K562 (cell line): ENCODE results near the gene COL5A3. TPM values are rescaled to one million over a fixed set of nuclear protein-coding genes. Genes with fewer than 3 reads are reported as not detected.
A peak's percentile ranks its signal among the peaks of the same experiment; 100 is the strongest.

Source experiments
- ATAC-seq: fragments of 200-7000 bp; cut with Tn5 transposase; 3 replicates; pipeline ENCODE4 v1.9.1; 2020; ENCODE audit warnings: moderate library complexity
- BruUV-seq: library from RNA; stranded (reverse); fragments of 400-500 nt; replicated peaks from 2 replicates; lab custom pipeline; 2021; lab: Mats Ljungman, UMichigan
- CTCF ChIA-PET: fragments of 300-600 bp; formaldehyde crosslinking; extraction: SDS; loops from one replicate; lab custom pipeline; 2021; ENCODE audit warnings: low intra/inter-chr PET ratio; lab: Yijun Ruan, JAX
- POLR2A ChIA-PET: fragments of 300-600, 350-650 bp; sonication (Branson Sonifier 250); formaldehyde crosslinking; extraction: SDS; loops from one replicate; lab custom pipeline; 2021; ENCODE audit warnings: antibody characterized with exemption, inconsistent platforms; lab: Yijun Ruan, JAX
- DNase-seq, 4 experiments: peaks; one replicate each; pipeline versions ENCODE4 v3.0.0 to v3.0.0-alpha.2; 2011 to 2018; ENCODE audit warnings: low spot score in 3 of 4, mixed read lengths in 3 of 4; ENCODE audit errors: extremely low read depth in 1 of 4
- FAIRE-seq: peaks from 2 replicates; lab custom pipeline; 2011; peaks lifted over from hg19 to GRCh38; lab: Jason Lieb, UNC
- H2AFZ ChIP-seq: 2 replicates; pipeline ENCODE4 v1.6.0; 2011; ENCODE audit warnings: low read depth, low read length, control low read depth, inconsistent platforms
- H3K27ac ChIP-seq: fragments of 200-600 bp; 3 replicates; pipeline ENCODE4 v1.8.0; 2011; ENCODE audit warnings: low read depth, mild to moderate bottlenecking, control low read depth, inconsistent platforms, low read length, moderate library complexity, mixed read lengths; ENCODE audit errors: extremely low read depth
- H3K27me3 ChIP-seq, 2 experiments: fragments of 300-600 bp in 1 of 2; 2 replicates in 1 of 2; 3 replicates in 1 of 2; pipeline versions ENCODE4 v1.6.0 to v1.8.0; 2011; ENCODE audit warnings: inconsistent platforms in 2 of 2, low read length in 2 of 2, mild to moderate bottlenecking in 1 of 2, mixed read lengths in 1 of 2, moderate library complexity in 1 of 2; ENCODE audit not compliant: control insufficient read depth in 2 of 2, insufficient read depth in 2 of 2
- H3K36me3 ChIP-seq: fragments of 300-600 bp; 3 replicates; pipeline ENCODE4 v1.8.0; 2011; ENCODE audit warnings: mild to moderate bottlenecking, low read length, inconsistent platforms; ENCODE audit not compliant: control insufficient read depth, insufficient read depth
- H3K4me1 ChIP-seq, 2 experiments: fragments of 200-600 bp in 1 of 2; replicated peaks in 1 of 2; 2 replicates in 1 of 2; 3 replicates in 1 of 2; pipeline versions ENCODE4 v1.5.1 to v1.8.0; 2011; ENCODE audit warnings: inconsistent platforms in 2 of 2, low read length in 2 of 2, mild to moderate bottlenecking in 1 of 2, mixed read lengths in 1 of 2, moderate library complexity in 1 of 2; ENCODE audit not compliant: control insufficient read depth in 2 of 2, insufficient read depth in 2 of 2
- H3K4me2 ChIP-seq: 2 replicates; pipeline ENCODE4 v1.6.1; 2011; ENCODE audit warnings: low read length, control low read depth, inconsistent platforms, mixed read lengths; ENCODE audit not compliant: insufficient read depth
- H3K4me3 ChIP-seq: fragments of 200-600 bp; sonication (generic), shearing (Covaris generic); 2 replicates; pipeline ENCODE4 v1.5.1; 2016; ENCODE audit warnings: control low read depth, inconsistent platforms
- H3K79me2 ChIP-seq: fragments of 200-600 bp; 3 replicates; pipeline ENCODE4 v1.8.0; 2011; ENCODE audit warnings: low read length, inconsistent platforms; ENCODE audit not compliant: control insufficient read depth, insufficient read depth
- H3K9ac ChIP-seq, 2 experiments: 2 replicates each; pipeline versions ENCODE4 v1.6.0 to v1.6.1; 2011; ENCODE audit warnings: low read depth in 2 of 2, low read length in 2 of 2, control low read depth in 1 of 2, inconsistent platforms in 1 of 2, mild to moderate bottlenecking in 1 of 2, mixed read lengths in 1 of 2; ENCODE audit not compliant: insufficient read depth in 1 of 2
- H3K9me1 ChIP-seq: one replicate; pipeline ENCODE4 v1.6.0; 2011; ENCODE audit warnings: inconsistent platforms, mild to moderate bottlenecking, low read length, moderate library complexity; ENCODE audit not compliant: control insufficient read depth, insufficient read depth
- H3K9me3 ChIP-seq: replicated peaks from 2 replicates; pipeline ENCODE4 v1.5.1; 2011; ENCODE audit warnings: low read depth, low read length, inconsistent platforms; ENCODE audit not compliant: control insufficient read depth, insufficient read depth
- H4K20me1 ChIP-seq: replicated peaks from 2 replicates; pipeline ENCODE4 v1.6.1; 2011; ENCODE audit warnings: low read length, inconsistent platforms, mixed read lengths; ENCODE audit not compliant: control insufficient read depth, insufficient read depth
- CSDE1 ChIP-seq, 2 experiments: fragments of 450-650 bp; IDR thresholded peaks; 2 replicates each; pipeline ENCODE4 v1.6.1; 2016; ENCODE audit warnings: mild to moderate bottlenecking in 1 of 2
- HSF4 ChIP-seq: fragments of 250-450 bp; sonication (Bioruptor Pico); IDR thresholded peaks from 2 replicates; pipeline ENCODE4 v2.1.2; 2022; ENCODE audit warnings: mild to moderate bottlenecking, moderate library complexity, borderline replicate concordance
- KAT2B ChIP-seq: IDR thresholded peaks from one replicate; pipeline ENCODE4 v1.6.1; 2012; ENCODE audit warnings: low read depth, mild to moderate bottlenecking, control low read depth, inconsistent platforms, low read length, moderate library complexity
- NBN ChIP-seq: fragments of 450-650 bp; IDR thresholded peaks from 2 replicates; pipeline ENCODE4 v1.6.1; 2016; ENCODE audit warnings: low read depth, mild to moderate bottlenecking
- NFATC3 ChIP-seq: fragments of 450-650 bp; IDR thresholded peaks from 2 replicates; pipeline ENCODE4 v1.6.1; 2017; ENCODE audit warnings: mild to moderate bottlenecking
- NFRKB ChIP-seq: fragments of 450-650 bp; IDR thresholded peaks from 2 replicates; pipeline ENCODE4 v1.6.1; 2016; ENCODE audit warnings: low read depth
- ZNF232 ChIP-seq: sonication (generic); formaldehyde crosslinking; IDR thresholded peaks from 2 replicates; pipeline ENCODE4 v1.8.0; 2022; ENCODE audit warnings: mild to moderate bottlenecking, missing genetic modification reagents
- WGBS: fragments of 100-300 bp; shearing (Covaris generic); methylation state at CpG from one replicate; pipeline ENCODE4 v1.1.6; 2016; ENCODE audit warnings: low coverage, mixed read lengths; ENCODE audit not compliant: insufficient coverage; ENCODE audit errors: missing lambda C conversion rate; 5-methylcytosine and 5-hydroxymethylcytosine counted together
- in situ Hi-C: fragments of 300-500 bp; cut with MboI; formaldehyde crosslinking; loops from 4 replicates; pipeline ENCODE4 v1.15.0; 2018; ENCODE audit warnings: inconsistent platforms, mixed read lengths
- intact Hi-C: fragments of 100-400 bp; cut with micrococcal nuclease; formaldehyde crosslinking; loops from 2 replicates; pipeline ENCODE4 v1.14.2; 2022
- polyA plus RNA-seq, 8 experiments: library from polyadenylated mRNA; depleted of rRNA in 4 of 8; stranded (reverse) in 5 of 8; unstranded in 3 of 8; fragments of >200 nt; fragmentation: Nextera tagmentation in 2 of 8; fragmentation: Illumina TruSeq in 1 of 8; extraction: Ambion mirVana in 2 of 8; extraction: Trizol in 1 of 8; gene quantifications; 2 replicates each; pipeline versions ENCODE4 v1.2.1 to v1.2.3, GENCODE V29; 2011 to 2014; ENCODE audit warnings: inconsistent platforms in 1 of 8, missing spikeins in 1 of 8
- total RNA-seq, 7 experiments: library from RNA; depleted of rRNA in 6 of 7; stranded (reverse); fragments of >200 nt in 6 of 7; fragmentation: Illumina TruSeq in 2 of 7; extraction: Trizol in 2 of 7; gene quantifications; 2 replicates each; pipeline versions ENCODE4 v1.2.1 to v1.2.3, GENCODE V29; 2011 to 2021; ENCODE audit warnings: low replicate concordance in 1 of 7
- TF ChIP-seq, protein P1 (sequence below): fragments of 250-450 bp; sonication (Bioruptor Pico); IDR thresholded peaks from 2 replicates; pipeline ENCODE4 v1.8.0; 2021; ENCODE audit warnings: moderate library complexity, mild to moderate bottlenecking, inconsistent platforms

COL5A3 gene
- total and polyA plus RNA-seq, 9 of the 15 experiments (the other 6 are each of a cell fraction or from before 2014, with no cell fraction given) = 0.01 to 0.02 TPM; not detected in 7

DNA sequence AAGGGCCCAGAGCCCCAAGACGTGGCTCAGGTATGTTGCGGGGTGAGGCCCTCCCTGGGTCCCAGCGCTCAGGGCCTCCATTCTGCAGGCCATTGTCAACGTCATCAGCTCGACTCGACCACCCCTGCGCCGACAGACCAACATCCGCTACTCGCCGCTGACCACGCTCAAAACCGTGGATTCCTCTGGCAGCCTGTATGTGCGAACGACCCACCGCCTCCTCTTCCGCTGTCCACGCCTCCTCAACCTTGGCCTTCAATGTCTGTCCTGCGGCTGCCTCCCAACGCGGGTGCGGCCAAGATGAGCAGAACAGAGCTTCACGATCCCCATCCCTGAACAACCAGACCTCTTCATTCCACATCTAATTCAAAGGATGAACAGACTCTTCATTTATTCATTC is 11.1 kb upstream of the COL5A3 start:
- DNase-seq (no peak), ATAC-seq (no peak), FAIRE-seq (no peak)
- intact Hi-C loops (no loop called here), in situ Hi-C loops (loop anchor here (10.0 kb wide), 1 partner anchor 87 kb away; the partner anchor contains the start of gene OLFM2)
- Histone ChIP-seq H2AFZ (no peak overlapping the region), H3K4me2 (no peak overlapping the region), H4K20me1 (no peaks in the 10 kb centered on the region; the same call in 1 of the 2 replicates), H3K36me3 (no peaks in the 10 kb centered on the region), H3K27me3 (peaks cover 14 to 41% of the 10 kb centered on the region in 2 experiments; a peak in 4 of 5 replicates), H3K79me2 (no peaks in the 10 kb centered on the region), H3K4me1 (peaks cover 0 to 4% of the 10 kb centered on the region in 2 experiments; a peak in 1 of 5 replicates), H3K9me3 (no peaks in the 10 kb centered on the region), H3K9ac (peak overlapping the region in 1 of 2 experiments; percentile 28; a peak in 1 of 4 replicates), H3K4me3 (no peak overlapping the region), H3K27ac (no peak overlapping the region), H3K9me1 (no peaks in the 10 kb centered on the region)
- BruUV-seq = no TSS peak
- ChIA-PET POLR2A (interaction anchor here (1.7 kb wide), 1 partner anchor 12 kb away, joined by 3 read pairs; no protein-coding TSS in a partner anchor), CTCF (no interaction called here)
- TF ChIP-seq KAT2B (no peak), CSDE1 (IDR thresholded peaks at IDR 0.05) (no peak), ZNF232 (CRISPR knock-in tag) (no peak), NBN (no peak), NFRKB (no peak), NFATC3 (no peak), HSF4 (CRISPR knock-in tag) (no peak)
- TF ChIP-seq, protein P1, sequence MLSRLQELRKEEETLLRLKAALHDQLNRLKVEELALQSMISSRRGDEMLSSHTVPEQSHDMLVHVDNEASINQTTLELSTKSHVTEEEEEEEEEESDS (CRISPR knock-in tag) = no peak
- WGBS = 17% methylated on average over 15 of the region's 23 CpGs
